Activated naive CD8-positive, alpha-beta T cell treated with anti-CD3 and anti-CD28 coated beads, Interleukin-2, amount 10 ng/mL, durations not matched to agents 7 days and 5 days (primary cell): Measurements from ENCODE around the gene MAD1L1. TPM values are rescaled to one million over a fixed set of nuclear protein-coding genes. Genes with fewer than 3 reads are reported as not detected.
A peak's percentile ranks its signal among the peaks of the same experiment; 100 is the strongest.

ENCODE experiments used
- ATAC-seq: fragments of 150-1000 bp; cut with Tn5 transposase; one replicate; pipeline ENCODE4 v1.10.0; 2021; ENCODE audit warnings: low read depth, moderate library complexity
- POLR2A ChIA-PET: fragments of 350-600 bp; sonication (Branson Sonifier 250); formaldehyde crosslinking; loops from one replicate; lab custom pipeline; 2021; ENCODE audit warnings: antibody characterized with exemption; lab: Charles Lee
- DNase-seq: peaks from one replicate; pipeline ENCODE4 v3.0.0; 2021
- H3K27ac Mint-ChIP-seq: one replicate; pipeline ENCODE4 v1.8.0; 2022; ENCODE audit warnings: mild to moderate bottlenecking, mixed read lengths
- H3K27me3 Mint-ChIP-seq: one replicate; pipeline ENCODE4 v1.8.0; 2022; ENCODE audit warnings: mild to moderate bottlenecking, moderate library complexity, mixed read lengths
- H3K36me3 Mint-ChIP-seq: one replicate; pipeline ENCODE4 v1.8.0; 2021; ENCODE audit warnings: mild to moderate bottlenecking, mixed read lengths
- H3K4me1 Mint-ChIP-seq: one replicate; pipeline ENCODE4 v1.8.0; 2021; ENCODE audit warnings: mixed read lengths
- H3K4me3 Mint-ChIP-seq: one replicate; pipeline ENCODE4 v1.8.0; 2022; ENCODE audit warnings: mild to moderate bottlenecking, moderate library complexity, mixed read lengths
- H3K9me3 Mint-ChIP-seq: one replicate; pipeline ENCODE4 v1.8.0; 2021; ENCODE audit warnings: mixed read lengths
- total RNA-seq, 2 experiments: library from RNA; stranded (reverse); gene quantifications; one replicate each; pipeline ENCODE4 v1.2.3, GENCODE V29; 2021

Gene MAD1L1
- total RNA-seq, 2 experiments from 2014 or later = 72.7 to 82.6 TPM

DNA sequence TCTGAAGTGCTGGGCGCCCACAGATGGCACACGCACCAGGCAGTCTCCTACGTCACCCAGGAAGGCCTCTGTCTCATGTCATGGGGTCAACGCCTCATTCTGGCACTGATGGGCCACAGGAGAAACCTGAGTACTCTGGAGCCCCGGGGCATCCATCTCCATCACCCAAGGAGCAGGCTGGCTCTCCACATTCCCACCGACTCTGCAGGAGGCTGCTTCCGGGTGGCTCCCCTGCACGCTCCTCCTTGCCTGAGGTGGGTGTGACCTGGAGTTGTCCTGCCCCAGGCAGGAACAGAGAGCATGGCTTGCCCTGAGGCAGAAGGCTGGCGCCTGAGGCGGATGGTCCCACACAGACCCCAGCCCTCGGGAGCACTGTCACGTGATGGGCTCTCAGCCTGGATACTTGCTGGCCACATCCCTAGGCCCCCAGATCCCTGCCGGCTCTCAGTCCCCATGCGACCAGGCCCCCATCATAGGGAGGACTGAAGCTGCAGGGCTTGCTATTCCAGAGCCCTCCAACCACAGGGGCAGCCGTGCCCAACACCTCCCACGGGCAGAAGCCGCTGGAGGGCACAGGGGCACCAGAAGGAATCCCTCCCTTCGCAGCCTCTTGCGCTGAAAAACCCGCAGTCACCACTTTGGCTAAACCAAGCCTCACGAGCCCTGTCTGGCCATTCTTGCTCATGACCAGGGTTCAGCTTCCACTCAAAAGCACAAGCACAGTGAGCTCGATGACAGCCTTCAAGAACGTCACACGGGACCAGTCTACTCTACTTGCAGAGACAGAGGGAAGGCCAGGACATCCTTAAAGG, 80.7 kb downstream of the MAD1L1 start:
- POLR2A ChIA-PET = no interaction called here
- ATAC-seq = no peak
- no peaks in the 10 kb centered on the region for H3K4me1 Mint-ChIP-seq
- H3K36me3 Mint-ChIP-seq = no peaks in the 10 kb centered on the region
- no peak for DNase-seq
- H3K27ac Mint-ChIP-seq = no peak overlapping the region
- H3K4me3 Mint-ChIP-seq = no peak overlapping the region
- H3K9me3 Mint-ChIP-seq = no peaks in the 10 kb centered on the region
- H3K27me3 Mint-ChIP-seq = no peaks in the 10 kb centered on the region

DNA sequence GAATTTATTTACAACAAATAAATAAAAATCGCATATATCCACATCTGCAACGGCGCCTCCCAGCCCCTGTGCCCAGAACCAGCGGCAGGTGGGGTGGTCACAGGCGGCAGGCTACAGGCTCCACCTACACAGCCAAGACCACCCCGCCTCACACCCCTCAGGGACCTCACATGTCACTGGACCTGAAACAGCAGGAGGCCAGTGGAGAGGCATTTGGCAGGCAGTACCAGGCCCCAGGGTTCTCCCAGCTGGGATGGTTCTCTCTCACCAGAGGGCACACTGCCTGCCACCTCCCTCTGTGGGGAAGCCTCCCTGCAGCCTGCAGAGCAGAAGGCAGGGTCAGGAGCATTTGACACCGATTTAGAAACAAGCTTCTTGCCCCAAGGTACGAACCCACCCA, 81.5 kb downstream of the MAD1L1 start:
- ATAC-seq = no peak
- Mint-ChIP-seq H3K4me3 (no peak overlapping the region), H3K9me3 (no peaks in the 10 kb centered on the region), H3K4me1 (no peaks in the 10 kb centered on the region), H3K36me3 (no peaks in the 10 kb centered on the region), H3K27me3 (no peaks in the 10 kb centered on the region), H3K27ac (no peak overlapping the region)
- DNase-seq = no peak
- POLR2A ChIA-PET = no interaction called here

DNA sequence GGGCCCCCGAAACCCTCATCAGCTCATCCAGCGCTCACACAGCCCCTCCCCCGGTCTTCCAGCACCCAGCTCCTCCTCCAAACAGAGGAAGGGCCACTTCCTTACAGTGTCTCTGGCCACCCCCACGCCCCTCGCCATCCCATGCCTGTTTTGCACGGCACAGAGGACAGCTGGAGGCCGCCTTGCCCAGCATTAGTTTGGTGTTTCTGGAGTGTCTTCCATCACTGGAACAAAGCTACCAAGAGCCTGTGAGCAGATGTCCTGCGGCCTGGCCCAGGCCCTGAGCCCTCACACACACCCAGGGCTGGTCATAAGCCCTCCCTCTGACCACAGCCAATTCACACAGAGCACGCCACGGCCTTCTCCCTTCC, 82.3 kb downstream of the MAD1L1 start:
- Mint-ChIP-seq H3K4me3 (no peak overlapping the region), H3K27me3 (no peaks in the 10 kb centered on the region), H3K9me3 (no peaks in the 10 kb centered on the region), H3K36me3 (no peaks in the 10 kb centered on the region), H3K4me1 (no peaks in the 10 kb centered on the region), H3K27ac (no peak overlapping the region)
- POLR2A ChIA-PET = no interaction called here
- no peak for DNase-seq
- no peak for ATAC-seq

DNA sequence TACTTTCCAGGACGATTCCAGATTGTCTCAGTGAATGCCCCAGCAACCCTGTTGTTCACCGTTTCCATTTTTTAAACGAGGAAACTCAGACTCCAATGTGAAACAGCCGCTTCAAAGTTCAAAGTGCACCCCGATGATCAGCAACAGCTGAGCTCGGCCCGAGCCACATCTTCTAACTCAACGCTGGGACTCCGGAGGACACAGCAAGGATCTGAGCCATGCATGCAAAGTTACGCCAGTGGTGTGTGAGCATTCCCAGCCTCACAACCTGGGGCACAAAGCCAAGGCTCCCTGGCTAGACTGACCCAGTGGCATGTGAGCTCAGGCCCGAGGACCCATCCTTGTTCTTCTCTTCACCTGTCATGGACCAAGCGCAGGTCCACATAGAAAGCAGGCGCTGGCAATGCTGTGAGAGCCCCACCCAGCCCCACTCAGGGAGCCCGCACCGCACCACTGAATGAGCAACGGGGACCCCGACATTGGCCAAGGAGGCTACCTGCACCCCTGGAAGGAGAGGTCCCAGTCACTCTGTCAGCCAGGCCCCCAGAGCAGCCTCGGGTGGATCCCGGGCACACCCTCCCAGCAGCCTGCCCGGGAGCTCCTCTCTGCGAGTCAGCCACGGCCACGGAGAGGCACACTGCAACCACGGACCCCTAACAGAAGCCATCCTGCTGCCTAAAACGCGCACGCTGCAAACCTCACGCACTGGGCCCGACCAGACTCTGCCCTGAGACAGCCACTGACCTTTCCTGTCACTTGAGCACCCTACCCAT, 82.9 kb downstream of the MAD1L1 start:
- DNase-seq = no peak
- Mint-ChIP-seq H3K36me3 (no peaks in the 10 kb centered on the region), H3K27ac (no peak overlapping the region), H3K9me3 (no peaks in the 10 kb centered on the region), H3K4me3 (no peak overlapping the region), H3K27me3 (no peaks in the 10 kb centered on the region), H3K4me1 (no peaks in the 10 kb centered on the region)
- no peak for ATAC-seq
- POLR2A ChIA-PET = no interaction called here

DNA sequence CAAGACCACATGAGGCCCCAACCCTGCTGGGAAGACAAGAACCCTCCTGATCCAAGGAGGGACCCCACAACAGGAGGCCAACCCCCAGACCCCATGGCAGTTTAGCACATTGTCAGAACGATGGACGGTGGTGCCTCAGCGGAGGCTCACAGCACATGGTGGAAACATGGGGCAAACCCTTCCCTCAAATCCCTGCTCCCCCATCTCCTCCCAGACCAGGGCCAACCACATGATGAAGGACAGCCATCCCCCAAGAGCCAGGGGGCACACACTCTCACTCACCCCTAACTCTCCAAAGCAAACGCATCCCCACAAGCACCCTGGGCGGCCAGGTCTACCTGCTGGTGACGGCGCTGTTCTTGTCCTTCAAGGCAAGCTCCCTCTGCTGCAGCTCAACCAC, 83.9 kb downstream of the MAD1L1 start:
- no peak for ATAC-seq
- DNase-seq = no peak
- POLR2A ChIA-PET = no interaction called here
- Mint-ChIP-seq H3K36me3 (no peaks in the 10 kb centered on the region), H3K4me3 (no peak overlapping the region), H3K27ac (no peak overlapping the region), H3K27me3 (no peaks in the 10 kb centered on the region), H3K9me3 (no peaks in the 10 kb centered on the region), H3K4me1 (no peaks in the 10 kb centered on the region)

DNA sequence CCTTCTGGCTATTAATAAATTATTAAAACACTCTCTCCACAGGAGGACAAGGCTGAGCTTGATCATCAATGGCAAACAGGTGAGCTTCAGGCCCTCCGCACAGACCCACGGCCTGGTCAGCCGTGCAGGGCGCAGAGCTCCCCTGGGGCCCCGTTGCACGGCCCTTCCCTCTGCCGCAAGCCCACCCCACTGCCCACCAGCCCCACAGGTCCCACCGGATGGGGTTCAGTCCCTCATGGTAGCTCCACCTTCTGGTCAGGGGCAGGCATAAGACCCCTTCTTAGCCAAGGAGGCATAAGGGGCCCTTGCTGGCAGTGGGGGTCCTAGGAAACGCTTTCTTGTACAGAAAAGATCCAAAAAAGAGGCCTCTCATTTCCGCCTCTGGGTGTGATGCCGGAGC, 84.6 kb downstream of the MAD1L1 start:
- H3K27me3 Mint-ChIP-seq = no peaks in the 10 kb centered on the region
- H3K4me3 Mint-ChIP-seq = no peak overlapping the region

DNA sequence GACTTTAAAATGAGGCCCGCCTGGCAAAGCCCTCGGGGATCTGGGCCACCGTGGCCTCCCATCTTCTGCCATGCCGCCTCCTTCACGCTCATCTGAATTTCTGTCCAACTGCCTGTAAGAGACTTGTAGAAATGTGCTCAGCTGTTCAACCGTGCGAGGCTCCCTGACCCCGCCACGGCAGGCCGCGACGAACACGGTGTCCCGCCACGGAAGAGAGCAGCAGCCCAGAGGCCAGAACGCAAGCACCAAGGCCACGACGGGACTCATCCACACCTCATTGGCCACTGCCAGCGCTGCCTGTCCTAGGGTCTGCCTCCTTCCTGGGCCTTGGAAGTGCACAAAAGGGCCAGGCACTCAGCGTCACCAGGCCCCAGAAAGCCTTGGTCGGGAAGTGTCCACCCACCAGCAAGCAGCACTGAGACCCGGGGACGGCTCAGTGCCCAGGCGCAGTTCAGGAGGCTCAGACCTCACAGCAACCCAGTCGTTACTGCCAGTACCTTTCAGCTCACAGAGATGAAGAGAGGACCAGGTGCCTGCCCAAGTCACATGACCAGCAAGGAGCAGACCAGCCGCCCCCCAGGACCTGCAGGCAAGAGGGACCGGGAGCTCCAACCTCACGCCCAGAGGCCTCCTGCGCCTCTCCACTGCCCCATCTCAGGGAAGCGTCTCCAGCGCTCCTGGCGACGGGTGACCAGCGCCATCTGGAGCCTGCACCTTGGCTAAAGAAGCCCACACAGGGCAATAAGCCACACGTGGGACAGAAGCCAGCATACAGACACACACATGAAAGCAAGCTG, 85.9 kb downstream of the MAD1L1 start:
- DNase-seq (no peak), ATAC-seq (no peak)
- Mint-ChIP-seq H3K36me3 (peaks cover 2% of the 10 kb centered on the region), H3K27ac (no peak overlapping the region), H3K9me3 (no peaks in the 10 kb centered on the region), H3K4me1 (no peaks in the 10 kb centered on the region), H3K27me3 (no peaks in the 10 kb centered on the region), H3K4me3 (no peak overlapping the region)
- POLR2A ChIA-PET = no interaction called here

More for the DNA sequence above, 84.6 kb downstream of the MAD1L1 start:
- Mint-ChIP-seq H3K36me3 (no peaks in the 10 kb centered on the region), H3K27ac (no peak overlapping the region), H3K4me1 (no peaks in the 10 kb centered on the region), H3K9me3 (no peaks in the 10 kb centered on the region)
- POLR2A ChIA-PET = no interaction called here
- DNase-seq (no peak), ATAC-seq (no peak)

DNA sequence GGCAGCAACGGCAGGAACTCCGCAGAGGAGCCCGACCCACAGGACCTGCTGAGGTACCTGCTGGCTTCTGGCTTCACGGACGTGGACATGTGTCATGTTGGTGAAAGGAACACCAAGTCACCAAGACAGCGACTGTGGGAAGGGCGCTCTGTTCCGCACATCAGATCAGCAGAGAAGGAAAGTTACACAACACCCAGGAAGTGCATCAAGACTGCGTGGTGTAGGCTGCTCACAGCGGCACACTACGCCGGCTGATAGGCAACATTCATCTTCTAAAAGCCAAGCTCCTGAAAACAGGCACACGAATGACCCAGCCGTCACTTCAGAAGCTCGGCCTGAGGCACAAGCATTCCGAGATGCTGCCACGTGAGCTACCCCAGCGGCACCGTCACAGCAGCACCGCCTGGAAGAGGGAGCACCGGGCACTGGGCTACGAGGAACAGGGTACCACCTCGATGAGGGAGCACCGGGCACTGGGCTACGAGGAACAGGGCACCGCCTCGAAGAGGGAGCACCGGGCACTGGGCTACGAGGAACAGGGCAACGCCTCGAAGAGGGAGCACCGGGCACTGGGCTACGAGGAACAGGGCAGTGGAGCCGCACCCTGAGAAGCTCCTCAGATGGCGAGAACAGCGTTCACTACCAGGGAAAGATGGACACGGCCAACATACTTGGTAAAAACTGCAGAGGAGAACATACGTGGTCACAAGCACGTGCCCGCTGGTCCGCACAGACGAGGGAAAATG, 86.7 kb downstream of the MAD1L1 start:
- Mint-ChIP-seq H3K9me3 (no peaks in the 10 kb centered on the region), H3K4me1 (no peaks in the 10 kb centered on the region), H3K4me3 (no peak overlapping the region), H3K36me3 (peaks cover 2% of the 10 kb centered on the region), H3K27me3 (no peaks in the 10 kb centered on the region), H3K27ac (peak overlapping the region; percentile 12)
- DNase-seq (no peak), ATAC-seq (no peak)
- POLR2A ChIA-PET = no interaction called here

DNA sequence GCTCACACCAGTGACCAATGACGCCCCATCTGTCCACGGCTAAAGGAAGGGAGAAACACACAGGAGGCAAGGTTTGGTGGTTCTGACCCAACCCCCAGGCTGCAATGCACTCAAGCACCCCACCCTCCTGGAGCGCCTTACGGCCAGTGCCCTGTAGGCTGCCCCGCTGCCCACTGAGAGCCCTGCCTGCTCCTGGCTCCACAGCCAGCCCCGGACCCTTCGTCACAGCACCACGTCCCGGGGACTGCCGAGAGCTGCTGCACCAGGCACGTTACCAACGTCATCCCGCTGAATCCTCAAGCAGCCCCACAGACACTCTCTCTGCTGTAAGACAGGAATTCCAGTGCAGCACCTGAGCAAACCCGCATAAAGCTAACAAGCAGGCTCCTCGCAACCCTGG, 87.8 kb downstream of the MAD1L1 start:
- Mint-ChIP-seq H3K9me3 (no peaks in the 10 kb centered on the region), H3K27ac (no peak overlapping the region), H3K27me3 (no peaks in the 10 kb centered on the region), H3K4me1 (no peaks in the 10 kb centered on the region), H3K4me3 (no peak overlapping the region), H3K36me3 (peaks cover 2% of the 10 kb centered on the region)
- no peak for ATAC-seq
- POLR2A ChIA-PET = no interaction called here
- DNase-seq = no peak

DNA sequence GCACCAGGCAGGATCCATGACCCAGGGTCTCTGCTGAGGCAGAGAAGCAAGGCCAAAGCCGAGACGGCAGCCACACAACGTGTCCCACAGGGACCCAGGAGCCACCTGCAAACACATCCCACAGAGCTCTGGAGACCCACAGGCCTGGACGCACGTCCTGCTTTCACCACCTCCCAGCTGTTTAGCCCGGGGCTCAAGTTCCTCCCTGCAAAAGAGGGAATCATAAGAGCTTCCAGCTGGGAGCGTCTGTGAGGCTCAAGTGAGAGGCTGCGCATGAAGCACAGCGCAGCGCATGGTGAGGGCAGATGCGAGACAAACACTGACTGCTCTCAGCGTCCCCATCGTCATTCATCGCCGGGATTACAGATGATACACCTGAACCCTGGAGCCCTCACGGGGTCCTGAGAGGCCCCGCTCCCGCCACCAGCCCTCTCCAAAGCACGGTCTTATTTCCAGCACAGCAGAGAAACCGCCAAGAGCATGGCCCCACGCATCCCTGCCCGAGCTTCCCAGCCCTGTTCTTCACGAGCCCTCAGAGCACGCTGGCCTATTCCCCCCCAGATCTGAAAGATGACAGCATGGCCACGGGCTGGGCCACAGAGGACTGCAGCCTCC, 88.7 kb downstream of the MAD1L1 start:
- POLR2A ChIA-PET = no interaction called here
- H3K27me3 Mint-ChIP-seq = no peaks in the 10 kb centered on the region
- no peaks in the 10 kb centered on the region for H3K9me3 Mint-ChIP-seq

DNA sequence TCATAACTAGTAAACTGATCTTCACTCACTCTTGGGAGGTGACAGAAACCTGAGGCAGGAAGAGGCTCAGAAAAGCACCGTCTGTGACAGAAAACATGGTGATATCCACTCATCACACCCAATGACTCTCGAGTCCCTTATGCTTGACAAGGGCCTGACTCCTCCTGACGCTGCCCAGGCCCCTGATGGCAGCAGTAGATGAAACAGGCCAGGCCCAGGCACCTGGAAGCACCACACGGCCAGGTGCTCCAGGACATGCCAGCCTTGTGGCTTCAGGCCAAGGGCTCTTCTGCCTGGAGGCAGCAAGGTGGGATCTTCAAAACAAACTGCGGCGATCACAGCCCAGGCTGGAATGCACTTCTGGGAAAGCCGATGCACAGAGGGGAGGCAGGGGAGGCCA, 89.3 kb downstream of the MAD1L1 start:
- Mint-ChIP-seq H3K36me3 (peaks cover 2% of the 10 kb centered on the region), H3K27me3 (no peaks in the 10 kb centered on the region), H3K4me3 (no peak overlapping the region), H3K9me3 (no peaks in the 10 kb centered on the region), H3K27ac (no peak overlapping the region), H3K4me1 (peaks cover 2% of the 10 kb centered on the region)
- ATAC-seq (no peak), DNase-seq (no peak)
- POLR2A ChIA-PET = no interaction called here

More for the DNA sequence above, 88.7 kb downstream of the MAD1L1 start:
- Mint-ChIP-seq H3K27ac (no peak overlapping the region), H3K4me3 (no peak overlapping the region), H3K36me3 (peaks cover 2% of the 10 kb centered on the region), H3K4me1 (no peaks in the 10 kb centered on the region)
- DNase-seq (no peak), ATAC-seq (no peak)

DNA sequence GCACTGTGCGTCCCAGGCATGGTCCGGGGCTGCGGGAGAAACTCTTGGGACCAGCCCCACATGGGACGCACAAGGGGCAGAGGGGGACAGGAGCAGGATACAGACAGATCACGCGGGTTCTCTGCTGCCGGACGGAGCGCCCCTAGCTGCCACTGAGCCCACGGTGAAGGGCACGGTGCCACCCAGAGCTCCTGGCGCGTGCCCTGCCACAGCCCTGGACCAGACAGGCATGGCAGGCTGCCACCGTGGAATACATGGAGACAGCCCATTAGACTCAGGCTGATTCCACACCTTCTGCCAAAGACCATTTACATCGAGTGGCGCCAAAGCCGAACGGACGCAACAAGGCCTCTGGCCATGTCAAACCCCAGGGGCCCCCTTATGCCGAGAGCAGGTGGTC, 90.4 kb downstream of the MAD1L1 start:
- DNase-seq = no peak
- H3K4me1 Mint-ChIP-seq = peaks cover 10% of the 10 kb centered on the region
- no peak overlapping the region for H3K27ac Mint-ChIP-seq
- POLR2A ChIA-PET = no interaction called here
- no peak for ATAC-seq
- H3K27me3 Mint-ChIP-seq = no peaks in the 10 kb centered on the region
- H3K4me3 Mint-ChIP-seq = no peak overlapping the region
- H3K9me3 Mint-ChIP-seq = no peaks in the 10 kb centered on the region
- peaks cover 2% of the 10 kb centered on the region for H3K36me3 Mint-ChIP-seq

DNA sequence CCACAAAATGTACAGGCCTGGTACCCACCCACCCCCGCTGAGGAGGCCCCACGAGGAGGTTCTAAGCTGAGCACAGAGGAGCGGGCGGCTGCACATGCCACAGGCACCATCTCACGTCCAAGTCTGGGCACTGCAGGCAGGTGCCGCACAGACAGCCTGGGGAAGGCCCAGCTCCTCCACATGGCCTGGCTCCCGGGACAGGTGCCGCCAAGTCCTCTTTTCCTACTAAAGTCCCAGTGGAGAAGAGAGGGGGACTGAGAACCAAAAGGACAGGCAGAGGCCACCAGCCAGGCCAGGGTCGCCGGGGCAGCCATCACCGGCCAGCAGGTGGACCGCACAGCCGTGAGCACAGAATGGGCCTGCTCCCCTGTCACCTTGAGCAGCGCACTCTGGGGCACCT, 91.1 kb downstream of the MAD1L1 start:
- H3K27me3 Mint-ChIP-seq = no peaks in the 10 kb centered on the region
- POLR2A ChIA-PET = interaction anchor here (0.6 kb wide), 1 partner anchor 66 kb away, joined by 3 read pairs; no protein-coding TSS in a partner anchor
- no peak overlapping the region for H3K27ac Mint-ChIP-seq
- H3K4me1 Mint-ChIP-seq = peaks cover 10% of the 10 kb centered on the region
- H3K36me3 Mint-ChIP-seq = peaks cover 2% of the 10 kb centered on the region
- ATAC-seq = no peak
- H3K9me3 Mint-ChIP-seq = no peaks in the 10 kb centered on the region
- no peak overlapping the region for H3K4me3 Mint-ChIP-seq
- DNase-seq = no peak
